GM12878 (cell line): ENCODE results near the gene IRAK4. TPM values are rescaled to one million over a fixed set of nuclear protein-coding genes. Genes with fewer than 3 reads are reported as not detected.

Experiments used
- ATF7 ChIP-seq: fragments of 450-650 bp; IDR thresholded peaks from 2 replicates; pipeline ENCODE4 v1.6.1; 2016; ENCODE audit warnings: low read depth, mild to moderate bottlenecking
- BCLAF1 ChIP-seq: fragments of 450-650 bp; IDR thresholded peaks from 2 replicates; pipeline ENCODE4 v1.6.1; 2017; ENCODE audit warnings: antibody characterized with exemption, mild to moderate bottlenecking, moderate library complexity
- CBX5 ChIP-seq: sonication (generic); IDR thresholded peaks from 2 replicates; pipeline ENCODE4 v1.6.1; 2016; ENCODE audit warnings: low read depth, moderate library complexity, mild to moderate bottlenecking, inconsistent platforms
- DPF2 ChIP-seq: fragments of 450-650 bp; IDR thresholded peaks from 2 replicates; pipeline ENCODE4 v1.6.1; 2017; ENCODE audit warnings: mild to moderate bottlenecking
- EED ChIP-seq: sonication (generic); IDR thresholded peaks from 2 replicates; pipeline ENCODE4 v1.6.1; 2016; ENCODE audit warnings: antibody characterized with exemption, low read depth
- RCOR1 ChIP-seq: conservative IDR thresholded peaks from 2 replicates; pipeline ENCODE4 v1.6.1; 2012; ENCODE audit warnings: low read depth, low read length, improper control_type of control experiment
- RELA ChIP-seq: fragments of 450-650 bp; IDR thresholded peaks from 2 replicates; pipeline ENCODE4 v1.8.0; 2014; ENCODE audit warnings: borderline replicate concordance; ENCODE audit not compliant: partially characterized antibody
- SP1 ChIP-seq: IDR thresholded peaks from one replicate; pipeline ENCODE4 v1.6.1; 2011; ENCODE audit warnings: low read depth, low read length
- TARDBP ChIP-seq: IDR thresholded peaks from 2 replicates; pipeline ENCODE4 v1.6.1; 2016; ENCODE audit warnings: borderline replicate concordance
- ZNF207 ChIP-seq: fragments of 450-650 bp; IDR thresholded peaks from 2 replicates; pipeline ENCODE4 v1.6.1; 2014; ENCODE audit warnings: antibody characterized with exemption, mild to moderate bottlenecking, borderline replicate concordance
- ZNF274 ChIP-seq: IDR thresholded peaks from one replicate; pipeline ENCODE4 v1.8.0; 2011; ENCODE audit not compliant: insufficient read length, insufficient read depth
- ZSCAN29 ChIP-seq: fragments of 450-650 bp; IDR thresholded peaks from 2 replicates; pipeline ENCODE4 v1.6.1; 2017; ENCODE audit warnings: mild to moderate bottlenecking, moderate library complexity
- polyA plus RNA-seq, 11 experiments: library from polyadenylated mRNA; depleted of rRNA in 4 of 11; unstranded in 6 of 11; stranded (reverse) in 5 of 11; fragments of >200 nt; fragmentation: Nextera tagmentation in 4 of 11; fragmentation: Illumina TruSeq in 1 of 11; extraction: Ambion mirVana in 4 of 11; extraction: Trizol in 1 of 11; gene quantifications; 1 replicate in 1 of 11; 2 replicates in 10 of 11; pipeline versions ENCODE4 v1.2.1 to v1.2.3, GENCODE V29; 2011 to 2016; ENCODE audit warnings: inconsistent platforms in 2 of 11, missing spikeins in 2 of 11, low read depth in 1 of 11
- total RNA-seq, 4 experiments: library from RNA; depleted of rRNA in 3 of 4; stranded (reverse); fragments of >200 nt in 3 of 4; fragmentation: Illumina TruSeq in 1 of 4; extraction: Trizol in 1 of 4; gene quantifications; 2 replicates each; pipeline versions ENCODE4 v1.2.1 to v1.2.3, GENCODE V29; 2013 to 2021
- TF ChIP-seq, protein P1 (sequence below): IDR thresholded peaks from 2 replicates; pipeline ENCODE4 v1.6.1; 2011; ENCODE audit warnings: borderline replicate concordance, low read depth, mild to moderate bottlenecking, moderate library complexity, low read length; ENCODE audit not compliant: insufficient read depth, poor library complexity, severe bottlenecking
- TF ChIP-seq, protein P2 (sequence below): fragments of 450-650 bp; IDR thresholded peaks from 2 replicates; pipeline ENCODE4 v1.6.1; 2017; ENCODE audit warnings: mild to moderate bottlenecking, low read depth, inconsistent platforms; ENCODE audit not compliant: poor library complexity, severe bottlenecking

The IRAK4 gene
- total and polyA plus RNA-seq, 10 of the 15 experiments (the other 5 are each of a cell fraction or from before 2014, with no cell fraction given): 7.9 to 46.8 (median 20.9) TPM

DNA sequence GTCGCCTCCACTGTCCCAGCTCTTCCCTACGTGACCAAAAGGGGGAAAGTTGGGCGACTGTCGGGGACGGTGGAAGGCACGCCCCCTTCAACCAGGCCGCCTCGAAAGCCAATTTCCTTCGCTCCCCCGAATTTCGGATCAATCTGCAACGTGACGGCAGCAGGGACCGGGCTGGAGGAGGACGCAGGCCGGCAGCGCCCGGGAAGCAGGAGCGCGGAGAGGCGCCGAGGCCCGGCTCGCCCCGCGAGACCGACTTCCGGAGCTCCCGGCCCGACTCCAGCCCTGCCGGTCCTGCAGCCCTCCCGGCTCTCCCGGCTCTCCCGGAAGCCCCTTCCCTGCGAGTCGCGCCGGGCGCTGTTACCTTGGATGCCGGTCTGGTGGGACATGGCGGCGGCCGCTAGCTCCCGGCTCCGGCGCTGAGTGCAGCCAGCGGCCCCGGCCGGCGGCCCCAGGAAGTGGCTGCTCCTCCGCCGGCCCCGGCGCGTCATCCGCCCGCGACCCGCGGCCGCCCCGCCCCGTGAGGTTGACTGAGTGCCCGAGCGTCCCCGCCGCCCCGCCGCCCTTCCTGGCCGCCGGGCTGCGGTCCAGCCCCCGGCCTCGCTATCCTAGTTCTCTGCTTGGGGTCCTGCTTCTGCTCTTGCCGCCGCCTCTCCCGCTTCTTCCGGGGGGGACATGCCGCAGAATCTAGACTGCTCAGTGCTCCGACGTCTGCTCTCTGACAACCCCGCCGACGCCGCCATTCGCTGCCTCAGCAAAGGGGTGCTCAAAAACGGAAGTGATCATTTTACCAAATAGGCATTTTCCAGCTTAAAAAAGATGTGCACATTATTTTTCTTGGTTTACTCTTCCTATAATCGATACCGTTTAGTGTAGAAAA, 47.3 kb downstream of the IRAK4 start, which contains the start of gene TWF1 (continued):
- TF ChIP-seq BCLAF1: no peak
- no peak for TF ChIP-seq RCOR1
- TF ChIP-seq ZSCAN29: no peak
- no peak; the same call in 1 of the 2 replicates for TF ChIP-seq EED
- no peak for TF ChIP-seq TARDBP
- TF ChIP-seq, protein P1, sequence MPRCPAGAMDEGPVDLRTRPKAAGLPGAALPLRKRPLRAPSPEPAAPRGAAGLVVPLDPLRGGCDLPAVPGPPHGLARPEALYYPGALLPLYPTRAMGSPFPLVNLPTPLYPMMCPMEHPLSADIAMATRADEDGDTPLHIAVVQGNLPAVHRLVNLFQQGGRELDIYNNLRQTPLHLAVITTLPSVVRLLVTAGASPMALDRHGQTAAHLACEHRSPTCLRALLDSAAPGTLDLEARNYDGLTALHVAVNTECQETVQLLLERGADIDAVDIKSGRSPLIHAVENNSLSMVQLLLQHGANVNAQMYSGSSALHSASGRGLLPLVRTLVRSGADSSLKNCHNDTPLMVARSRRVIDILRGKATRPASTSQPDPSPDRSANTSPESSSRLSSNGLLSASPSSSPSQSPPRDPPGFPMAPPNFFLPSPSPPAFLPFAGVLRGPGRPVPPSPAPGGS: no peak
- peak; percentile 76 for TF ChIP-seq ATF7
- TF ChIP-seq, protein P2, sequence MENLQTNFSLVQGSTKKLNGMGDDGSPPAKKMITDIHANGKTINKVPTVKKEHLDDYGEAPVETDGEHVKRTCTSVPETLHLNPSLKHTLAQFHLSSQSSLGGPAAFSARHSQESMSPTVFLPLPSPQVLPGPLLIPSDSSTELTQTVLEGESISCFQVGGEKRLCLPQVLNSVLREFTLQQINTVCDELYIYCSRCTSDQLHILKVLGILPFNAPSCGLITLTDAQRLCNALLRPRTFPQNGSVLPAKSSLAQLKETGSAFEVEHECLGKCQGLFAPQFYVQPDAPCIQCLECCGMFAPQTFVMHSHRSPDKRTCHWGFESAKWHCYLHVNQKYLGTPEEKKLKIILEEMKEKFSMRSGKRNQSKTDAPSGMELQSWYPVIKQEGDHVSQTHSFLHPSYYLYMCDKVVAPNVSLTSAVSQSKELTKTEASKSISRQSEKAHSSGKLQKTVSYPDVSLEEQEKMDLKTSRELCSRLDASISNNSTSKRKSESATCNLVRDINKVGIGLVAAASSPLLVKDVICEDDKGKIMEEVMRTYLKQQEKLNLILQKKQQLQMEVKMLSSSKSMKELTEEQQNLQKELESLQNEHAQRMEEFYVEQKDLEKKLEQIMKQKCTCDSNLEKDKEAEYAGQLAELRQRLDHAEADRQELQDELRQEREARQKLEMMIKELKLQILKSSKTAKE: no peak
- TF ChIP-seq CBX5: peak; percentile 70; the same call in 1 of the 2 replicates
- no peak for TF ChIP-seq SP1
- TF ChIP-seq ZNF274: no peak
- TF ChIP-seq RELA: peak; percentile 63
- no peak; the same call in 1 of the 2 replicates for TF ChIP-seq ZNF207
- peak; percentile 78 for TF ChIP-seq DPF2
